NCI-H82 treated with DMSO at 0.1 percent for 48 hours (cell line): ENCODE data around the gene SNAPC2.

Experiments used
- DNase-seq: peaks from one replicate; lab custom pipeline; 2025; ENCODE audit not compliant: unreplicated experiment; lab: John Stamatoyannopoulos, UW

SNAPC2 gene

GRCh38 chr19:7919610-7920518, at the start of gene SNAPC2:
Gene SNAPC2 (plus strand): TSS chr19:7920338. CDS start chr19:7920367, 29 bp downstream.
- DNase-seq = peak; percentile 72

- DNase-seq = peak; percentile 53
These were observed 49.3 kb upstream of the SNAPC2 start for GRCh38 chr19:7870571-7871436.

GRCh38 chr19:7871437-7872305, 48.5 kb upstream of the SNAPC2 start:
- peak; percentile 91 for DNase-seq

- no peak for DNase-seq
These were observed 47.6 kb upstream of the SNAPC2 start for GRCh38 chr19:7872306-7873204.

- DNase-seq = no peak
These were observed 46.6 kb upstream of the SNAPC2 start for GRCh38 chr19:7873304-7874075.

GRCh38 chr19:7874076-7874896, 45.9 kb upstream of the SNAPC2 start, which contains the start of gene PRR36:
Gene PRR36 (minus strand): TSS chr19:7874390. CDS start chr19:7873689, 701 bp downstream.
- peak; percentile 34 for DNase-seq

- DNase-seq = no peak
These were observed 45.3 kb upstream of the SNAPC2 start for GRCh38 chr19:7874897-7875273.

GRCh38 chr19:7877249-7877836, 42.8 kb upstream of the SNAPC2 start:
- DNase-seq = no peak

- DNase-seq = no peak
These were observed 40.9 kb upstream of the SNAPC2 start for GRCh38 chr19:7879111-7879807.

- no peak for DNase-seq
These were observed 40.3 kb upstream of the SNAPC2 start for GRCh38 chr19:7879836-7880235.

- no peak for DNase-seq
These were observed 38.2 kb upstream of the SNAPC2 start for GRCh38 chr19:7881910-7882309.

- DNase-seq = no peak
These were observed 37.0 kb upstream of the SNAPC2 start for GRCh38 chr19:7883105-7883504.

GRCh38 chr19:7883796-7884570, 36.2 kb upstream of the SNAPC2 start:
- DNase-seq = no peak

- DNase-seq = no peak
These were observed 34.3 kb upstream of the SNAPC2 start for GRCh38 chr19:7885818-7886217.

GRCh38 chr19:7887408-7888144, 32.6 kb upstream of the SNAPC2 start:
- no peak for DNase-seq
